Trophoblast cell (in vitro differentiated cells and primary cell): ENCODE results near the gene SIK3.

Source experiments
- DNase-seq, 2 donors: peaks; one replicate each; pipeline ENCODE4 v3.0.0-alpha.2; 2016
- H2AFZ ChIP-seq: 2 replicates; pipeline ENCODE4 v1.6.1; 2013; ENCODE audit warnings: low read length, moderate library complexity, mild to moderate bottlenecking; ENCODE audit not compliant: insufficient read depth, poor library complexity
- H2AK5ac ChIP-seq: 2 replicates; pipeline ENCODE4 v1.6.1; 2013; ENCODE audit warnings: mild to moderate bottlenecking, low read length
- H2BK120ac ChIP-seq: 2 replicates; pipeline ENCODE4 v1.6.1; 2013; ENCODE audit warnings: low read length, mild to moderate bottlenecking, moderate library complexity; ENCODE audit not compliant: insufficient read depth, poor library complexity
- H2BK12ac ChIP-seq: 2 replicates; pipeline ENCODE4 v1.6.1; 2013; ENCODE audit warnings: mild to moderate bottlenecking, low read length, moderate library complexity
- H2BK5ac ChIP-seq: 2 replicates; pipeline ENCODE4 v1.6.1; 2013; ENCODE audit warnings: low read length, low read depth, moderate library complexity, mild to moderate bottlenecking; ENCODE audit not compliant: poor library complexity
- H3K14ac ChIP-seq: 2 replicates; pipeline ENCODE4 v1.6.1; 2013; ENCODE audit warnings: mild to moderate bottlenecking, low read length
- H3K18ac ChIP-seq: 2 replicates; pipeline ENCODE4 v1.6.1; 2013; ENCODE audit warnings: mild to moderate bottlenecking, low read length
- H3K23ac ChIP-seq: 2 replicates; pipeline ENCODE4 v1.6.1; 2013; ENCODE audit warnings: low read length
- H3K27ac ChIP-seq: 2 replicates; pipeline ENCODE4 v1.5.1; 2013; ENCODE audit warnings: low read depth, mild to moderate bottlenecking, inconsistent platforms, low read length, moderate library complexity
- H3K27me3 ChIP-seq: 2 replicates; pipeline ENCODE4 v1.6.1; 2013; ENCODE audit warnings: inconsistent platforms, mild to moderate bottlenecking, low read length, moderate library complexity; ENCODE audit not compliant: insufficient read depth
- H3K36me3 ChIP-seq, 2 experiments: 1 replicate in 1 of 2; 2 replicates in 1 of 2; pipeline ENCODE4 v1.6.1; 2013; ENCODE audit warnings: low read length in 2 of 2, mild to moderate bottlenecking in 2 of 2, moderate library complexity in 1 of 2; ENCODE audit not compliant: insufficient read depth in 2 of 2, control insufficient read depth in 1 of 2
- H3K4ac ChIP-seq: 2 replicates; pipeline ENCODE4 v1.6.1; 2013; ENCODE audit warnings: low read depth, mild to moderate bottlenecking, low read length, moderate library complexity
- H3K4me1 ChIP-seq, 2 experiments: 1 replicate in 1 of 2; 2 replicates in 1 of 2; pipeline ENCODE4 v1.6.1; 2013; ENCODE audit warnings: low read length in 2 of 2, mild to moderate bottlenecking in 2 of 2, moderate library complexity in 1 of 2; ENCODE audit not compliant: insufficient read depth in 2 of 2, control insufficient read depth in 1 of 2
- H3K4me2 ChIP-seq: 2 replicates; pipeline ENCODE4 v1.6.1; 2013; ENCODE audit warnings: inconsistent platforms, mild to moderate bottlenecking, low read length, moderate library complexity
- H3K4me3 ChIP-seq: 2 replicates; pipeline ENCODE4 v1.5.1; 2013; ENCODE audit warnings: mild to moderate bottlenecking, low read depth, low read length, inconsistent platforms
- H3K79me1 ChIP-seq: one replicate; pipeline ENCODE4 v1.6.1; 2013; ENCODE audit warnings: low read length
- H3K79me2 ChIP-seq: 2 replicates; pipeline ENCODE4 v1.6.1; 2013; ENCODE audit warnings: low read length, mild to moderate bottlenecking; ENCODE audit not compliant: control insufficient read depth, insufficient read depth, poor library complexity
- H3K9ac ChIP-seq: 2 replicates; pipeline ENCODE4 v1.6.1; 2013; ENCODE audit warnings: mild to moderate bottlenecking, low read length
- H3K9me3 ChIP-seq: 2 replicates; pipeline ENCODE4 v1.6.1; 2013; ENCODE audit warnings: low read depth, mild to moderate bottlenecking, control low read depth, inconsistent platforms, low read length; ENCODE audit not compliant: insufficient read depth
- H4K12ac ChIP-seq: 2 replicates; pipeline ENCODE4 v1.6.1; 2013; ENCODE audit warnings: low read depth, mild to moderate bottlenecking, low read length, moderate library complexity
- H4K8ac ChIP-seq: 2 replicates; pipeline ENCODE4 v1.6.1; 2013; ENCODE audit warnings: low read depth, mild to moderate bottlenecking, low read length, moderate library complexity
- H4K91ac ChIP-seq: one replicate; pipeline ENCODE4 v1.6.1; 2013; ENCODE audit warnings: low read depth, mild to moderate bottlenecking, low read length, moderate library complexity
- WGBS: extraction: QIAGEN DNeasy Blood & Tissue Kit; methylation state at CpG from one replicate; pipeline ENCODE4 v1.1.7; 2013; ENCODE audit warnings: missing lambda C conversion rate; ENCODE audit not compliant: insufficient read length, insufficient coverage; ENCODE audit errors: extremely low coverage; 5-methylcytosine and 5-hydroxymethylcytosine counted together

SIK3 gene

GRCh38 chr11:116819049-116819448, 279.2 kb downstream of the SIK3 start:
- Histone ChIP-seq H4K91ac (no peak overlapping the region), H3K4me1 (no peaks in the 10 kb centered on the region), H3K79me1 (no peaks in the 10 kb centered on the region), H3K18ac (no peak overlapping the region), H2AFZ (no peak overlapping the region), H3K4me2 (no peak overlapping the region), H3K27me3 (no peaks in the 10 kb centered on the region), H3K36me3 (no peaks in the 10 kb centered on the region), H3K23ac (no peak overlapping the region), H3K9ac (no peak overlapping the region), H3K4ac (no peak overlapping the region), H2BK12ac (no peak overlapping the region), H2BK120ac (no peak overlapping the region), H2BK5ac (no peak overlapping the region), H3K4me3 (no peak overlapping the region), H3K79me2 (no peaks in the 10 kb centered on the region), H4K8ac (no peak overlapping the region), H3K27ac (no peak overlapping the region), H3K14ac (no peak overlapping the region), H2AK5ac (no peak overlapping the region), H3K9me3 (peaks cover 2% of the 10 kb centered on the region), H4K12ac (no peak overlapping the region)
- no peak for DNase-seq
- no CpG with 5 or more reads among the region's 9 CpGs for WGBS

- Histone ChIP-seq H3K27ac (no peak overlapping the region), H2BK5ac (no peak overlapping the region), H3K9me3 (peaks cover under 1% of the 10 kb centered on the region), H3K36me3 (no peaks in the 10 kb centered on the region), H3K4ac (no peak overlapping the region), H3K79me1 (no peaks in the 10 kb centered on the region), H4K12ac (no peak overlapping the region), H3K27me3 (no peaks in the 10 kb centered on the region), H2BK12ac (no peak overlapping the region), H4K8ac (no peak overlapping the region), H4K91ac (no peak overlapping the region), H3K4me1 (no peaks in the 10 kb centered on the region), H3K23ac (no peak overlapping the region), H2AFZ (no peak overlapping the region), H3K4me3 (no peak overlapping the region), H3K9ac (no peak overlapping the region), H2BK120ac (no peak overlapping the region), H3K14ac (no peak overlapping the region), H3K18ac (no peak overlapping the region), H2AK5ac (no peak overlapping the region), H3K4me2 (no peak overlapping the region), H3K79me2 (no peaks in the 10 kb centered on the region)
- no peak for DNase-seq
- WGBS, result no CpG with 5 or more reads among the region's 6 CpGs
Observed at GRCh38 chr11:116814502-116814901, 283.7 kb downstream of the SIK3 start.

GRCh38 chr11:116813781-116814471, 284.3 kb downstream of the SIK3 start:
- Histone ChIP-seq H2AK5ac (no peak overlapping the region), H3K27ac (no peak overlapping the region), H3K9ac (no peak overlapping the region), H3K4me3 (no peak overlapping the region), H3K4ac (no peak overlapping the region), H3K23ac (no peak overlapping the region), H3K79me2 (no peaks in the 10 kb centered on the region), H3K14ac (no peak overlapping the region), H3K18ac (no peak overlapping the region), H4K12ac (no peak overlapping the region), H2BK120ac (no peak overlapping the region), H4K8ac (no peak overlapping the region), H2AFZ (no peak overlapping the region), H3K9me3 (peaks cover under 1% of the 10 kb centered on the region), H3K36me3 (no peaks in the 10 kb centered on the region), H3K79me1 (no peaks in the 10 kb centered on the region), H2BK5ac (no peak overlapping the region), H3K4me1 (no peaks in the 10 kb centered on the region), H4K91ac (no peak overlapping the region), H2BK12ac (no peak overlapping the region), H3K4me2 (no peak overlapping the region), H3K27me3 (no peaks in the 10 kb centered on the region)
- no CpG with 5 or more reads among the region's 5 CpGs for WGBS
- peak; percentile 23 to 65 for DNase-seq

- no peak overlapping the region for H2BK120ac ChIP-seq
- no peak overlapping the region for H4K12ac ChIP-seq
- H4K91ac ChIP-seq, result no peak overlapping the region
- H4K8ac ChIP-seq, result no peak overlapping the region
- no peak overlapping the region for H3K14ac ChIP-seq
- no peaks in the 10 kb centered on the region for H3K79me1 ChIP-seq
- no peak for DNase-seq
- no peak overlapping the region for H3K4me3 ChIP-seq
- H2AFZ ChIP-seq, result no peak overlapping the region
- H3K23ac ChIP-seq, result no peak overlapping the region
- H3K4me1 ChIP-seq, result no peaks in the 10 kb centered on the region
- no CpG with 5 or more reads among the region's 1 CpG for WGBS
- no peak overlapping the region for H3K4ac ChIP-seq
- H2AK5ac ChIP-seq, result no peak overlapping the region
- no peak overlapping the region for H3K9ac ChIP-seq
- H3K79me2 ChIP-seq, result no peaks in the 10 kb centered on the region
- no peaks in the 10 kb centered on the region for H3K27me3 ChIP-seq
- no peak overlapping the region for H3K18ac ChIP-seq
- peaks cover 2% of the 10 kb centered on the region for H3K9me3 ChIP-seq
- H3K27ac ChIP-seq, result no peak overlapping the region
- H3K36me3 ChIP-seq, result no peaks in the 10 kb centered on the region
- no peak overlapping the region for H3K4me2 ChIP-seq
- H2BK12ac ChIP-seq, result no peak overlapping the region
- H2BK5ac ChIP-seq, result no peak overlapping the region
Observed at GRCh38 chr11:116813170-116813569, 285.1 kb downstream of the SIK3 start.
